NCI-H748 treated with DMSO at 0.1 percent for 48 hours (cell line): Measurements from ENCODE around the gene RGS12.

Source experiments
- DNase-seq: peaks from one replicate; lab custom pipeline; 2025; lab: John Stamatoyannopoulos, UW

RGS12 gene

DNA sequence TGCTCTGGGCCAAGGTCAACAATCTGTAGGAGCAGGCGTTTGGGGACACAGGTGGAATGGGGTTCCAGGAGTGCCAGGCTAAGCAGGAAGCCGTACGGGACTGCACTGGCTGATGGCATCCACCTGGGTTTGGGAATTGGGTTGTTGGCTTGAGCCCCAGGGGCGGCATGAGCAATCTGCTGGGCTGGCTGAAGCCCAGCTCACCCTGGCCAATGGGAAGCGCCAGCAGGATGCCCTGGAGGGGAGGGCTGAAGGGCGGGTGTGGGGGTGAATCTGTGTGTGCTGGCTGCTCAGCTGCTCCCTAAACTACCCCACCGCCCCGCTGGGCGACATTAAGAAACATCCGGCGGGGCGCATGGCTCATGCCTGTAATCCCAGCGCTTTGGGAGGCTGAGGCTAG is 8.9 kb upstream of the RGS12 start:
- DNase-seq = no peak

DNA sequence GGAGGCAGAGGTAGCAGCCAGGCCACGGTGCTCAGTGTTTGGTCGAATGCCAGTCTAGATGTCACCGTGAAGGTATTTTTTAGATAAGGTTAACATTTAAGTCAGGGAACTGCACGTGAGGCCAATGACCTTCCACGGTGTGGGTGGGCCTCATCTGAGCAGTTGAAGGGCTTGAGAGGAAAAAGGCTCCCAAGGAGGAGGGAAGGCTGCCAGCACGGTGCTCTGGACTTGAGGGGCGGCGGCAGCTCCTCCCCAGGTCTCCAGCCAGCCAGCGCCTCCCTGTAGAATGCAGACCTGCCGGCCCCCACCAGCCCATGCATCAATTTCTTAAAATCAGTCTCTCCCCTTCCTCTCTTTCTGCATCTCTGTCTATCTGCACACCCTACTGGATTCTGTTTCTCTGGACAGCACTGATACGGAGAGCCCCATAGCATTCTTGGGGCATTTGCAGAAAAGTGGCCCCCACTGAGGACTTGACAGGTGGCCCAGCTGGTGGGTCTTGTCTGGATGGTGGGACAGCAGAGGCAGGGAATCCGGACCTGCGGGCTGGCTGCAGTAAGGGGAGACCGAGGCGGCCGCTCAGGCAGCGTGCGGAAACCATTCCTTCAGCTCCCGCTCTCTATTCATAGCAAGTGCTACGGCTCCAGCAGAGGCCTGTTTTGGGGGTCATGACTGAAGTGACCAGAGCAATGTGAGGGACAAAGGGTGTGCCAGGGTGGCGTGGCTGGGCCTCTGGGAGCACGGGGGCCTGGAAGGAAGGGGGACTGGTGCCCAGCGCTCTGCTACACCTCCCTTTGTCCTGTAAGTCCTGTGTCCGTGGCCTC is 7.9 kb upstream of the RGS12 start:
- DNase-seq = no peak

DNA sequence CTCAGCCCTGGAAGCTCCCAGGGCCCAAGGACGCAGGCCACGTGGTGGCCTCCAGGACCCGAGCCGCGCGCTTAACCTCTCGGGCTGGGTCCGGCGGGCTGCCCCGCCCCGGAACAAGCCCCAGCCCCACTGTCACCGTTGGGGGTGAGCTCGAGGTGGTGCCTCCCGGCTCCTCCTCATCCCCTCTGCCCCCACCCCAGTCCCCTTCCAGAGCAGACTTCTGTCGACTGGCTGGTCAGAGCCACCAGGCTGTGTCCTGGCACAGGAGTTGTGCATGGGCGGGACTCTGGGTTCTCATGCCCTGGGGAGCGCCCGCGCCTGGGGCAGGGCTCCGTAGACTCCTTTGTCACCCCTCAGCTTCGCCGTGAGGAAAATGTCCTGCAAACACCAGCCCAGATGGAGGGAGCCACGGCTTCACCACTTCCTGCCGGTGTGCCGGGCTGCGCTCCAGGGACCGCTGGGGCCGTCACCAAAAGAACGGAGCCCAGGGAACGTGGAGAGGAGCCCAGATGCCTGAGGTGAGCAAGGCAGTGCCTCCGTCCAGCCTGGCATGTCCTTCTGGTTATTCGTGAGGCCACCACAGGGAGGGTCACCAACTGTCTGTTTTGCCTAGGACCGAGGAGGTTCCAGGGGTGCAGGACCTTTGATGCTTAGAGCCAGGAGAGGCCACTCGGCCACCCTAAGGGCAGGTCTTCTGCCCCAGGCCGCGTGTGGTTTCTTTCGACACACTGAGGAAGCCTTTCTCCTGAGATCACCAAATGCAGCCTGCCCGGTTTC is 7.1 kb upstream of the RGS12 start:
- DNase-seq = no peak

DNA sequence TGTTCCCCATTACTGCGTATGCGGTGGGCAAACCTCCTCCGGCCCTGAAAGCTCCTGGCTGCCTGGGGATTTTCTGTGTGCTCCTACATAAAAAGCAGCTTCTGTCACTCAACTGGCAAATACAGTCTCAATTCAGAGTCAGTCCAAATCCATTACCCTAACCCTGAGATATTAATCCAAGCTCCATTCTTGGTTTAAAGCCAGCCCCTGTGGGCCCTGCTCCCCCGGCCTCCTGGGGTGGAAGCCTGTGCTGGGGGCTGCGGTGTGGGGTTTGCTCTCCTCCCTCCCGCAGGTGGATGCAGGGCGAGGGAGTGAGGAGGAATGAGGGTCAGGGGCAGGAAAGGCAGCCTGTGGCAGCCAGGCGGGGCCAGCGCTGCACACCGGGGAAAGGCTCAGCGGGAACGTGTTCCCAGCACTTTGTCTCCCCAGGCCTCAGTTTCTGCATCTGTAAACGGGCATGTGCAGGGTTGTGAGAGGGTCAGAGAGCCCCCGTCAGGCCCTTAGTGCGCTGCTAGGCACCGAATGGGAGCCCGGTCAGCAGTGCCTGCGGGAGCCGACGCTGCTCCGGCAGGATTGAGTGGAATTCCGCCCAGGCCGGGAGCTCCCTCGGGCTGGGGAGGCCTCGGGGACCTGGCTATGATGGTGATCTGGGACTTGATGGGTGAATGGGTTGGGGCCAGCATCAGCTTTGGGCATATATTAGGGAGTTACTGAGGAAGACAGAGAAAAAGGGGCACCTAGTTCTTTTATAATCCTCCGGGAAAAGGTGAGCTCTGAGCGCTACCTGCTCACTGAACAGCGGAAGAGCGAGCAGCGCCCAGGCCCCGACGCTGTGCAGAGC is 6.3 kb upstream of the RGS12 start:
- no peak for DNase-seq

DNA sequence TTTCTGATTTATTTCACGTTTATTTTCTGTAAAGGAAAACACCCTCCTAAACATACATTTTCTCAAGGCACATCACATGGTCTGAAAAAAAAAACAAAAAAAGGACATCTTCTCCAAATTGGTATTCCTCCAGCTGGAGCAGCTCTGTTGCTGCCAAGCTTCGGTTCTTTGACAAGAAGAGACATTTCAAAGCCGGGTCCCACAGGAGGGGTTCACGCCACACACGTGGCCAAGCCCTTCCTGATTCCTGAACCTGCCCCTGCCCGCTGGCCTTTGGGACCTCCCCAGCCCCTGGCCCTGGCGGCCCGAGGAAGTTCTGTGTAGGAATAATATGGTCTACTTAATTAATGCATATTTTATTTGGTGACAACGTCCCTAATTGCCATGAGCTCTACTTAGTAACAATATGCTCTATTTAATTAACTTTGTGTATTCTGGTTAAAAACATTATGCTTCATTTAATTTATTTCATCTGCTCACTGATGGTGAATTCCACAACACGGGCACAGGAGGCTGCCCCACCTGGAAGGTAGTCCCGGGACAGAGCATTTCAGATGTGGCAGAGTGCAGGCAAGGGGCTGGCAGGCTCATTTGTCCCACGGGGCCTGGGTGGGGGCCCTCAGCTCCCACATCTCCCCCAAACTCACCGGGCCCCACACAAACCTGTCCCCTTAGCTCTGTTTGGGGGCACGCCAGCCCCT is 5.4 kb upstream of the RGS12 start:
- no peak for DNase-seq

DNA sequence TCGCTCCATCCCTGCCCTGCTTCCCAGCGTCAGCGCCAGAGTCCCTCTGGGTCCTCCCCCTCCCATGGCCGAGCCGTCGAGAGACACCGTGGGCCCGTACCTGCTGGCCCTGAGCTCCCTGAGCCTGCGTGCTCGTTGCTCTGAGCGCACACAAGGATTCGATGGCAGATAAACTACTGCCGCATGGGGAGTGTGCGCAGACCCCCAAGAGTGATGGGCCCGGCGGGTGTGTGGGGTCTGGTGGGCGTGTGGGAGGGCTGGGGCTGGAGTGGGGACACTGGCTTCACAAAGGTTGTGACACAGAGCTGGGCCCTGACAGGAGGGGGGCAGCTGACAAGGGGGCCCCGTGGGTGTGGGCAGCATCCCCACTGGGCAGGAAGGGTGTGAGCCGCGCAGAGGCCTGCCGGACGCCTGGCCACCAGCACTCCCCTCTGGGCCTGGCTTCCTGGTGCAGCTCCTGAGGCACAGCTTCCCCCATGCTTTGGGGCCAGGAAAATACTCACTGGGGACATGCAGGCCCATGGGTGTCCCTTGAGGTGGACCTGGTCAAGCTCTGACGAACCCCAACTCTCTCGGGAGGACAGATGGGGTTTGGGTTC is 4.8 kb upstream of the RGS12 start:
- no peak for DNase-seq

DNA sequence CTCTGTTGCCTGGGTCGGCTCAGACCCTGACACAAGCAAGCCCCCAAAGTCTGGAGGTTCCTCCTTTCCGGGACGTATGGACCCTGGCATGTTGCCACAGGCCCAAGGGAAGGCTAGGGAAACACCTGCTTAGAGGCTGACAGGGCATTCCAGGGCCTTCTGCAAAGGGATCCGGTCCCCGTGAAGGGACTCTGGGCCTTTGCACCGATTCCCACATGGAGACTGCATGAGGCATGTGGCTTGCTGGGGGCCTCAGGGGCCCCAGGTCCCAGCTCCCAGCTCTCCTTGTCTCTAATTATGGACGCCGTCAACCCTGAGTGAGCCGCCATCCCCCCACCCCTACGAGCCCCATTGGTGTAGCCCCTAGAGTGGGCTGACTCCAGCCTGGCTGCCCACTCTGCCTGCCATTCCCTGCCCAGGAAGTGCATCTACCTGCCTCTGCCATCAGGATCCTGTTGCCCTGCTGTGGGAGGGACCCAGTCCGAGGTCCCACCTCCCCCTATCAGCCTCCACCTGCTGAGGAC is 4.2 kb upstream of the RGS12 start:
- DNase-seq = no peak

DNA sequence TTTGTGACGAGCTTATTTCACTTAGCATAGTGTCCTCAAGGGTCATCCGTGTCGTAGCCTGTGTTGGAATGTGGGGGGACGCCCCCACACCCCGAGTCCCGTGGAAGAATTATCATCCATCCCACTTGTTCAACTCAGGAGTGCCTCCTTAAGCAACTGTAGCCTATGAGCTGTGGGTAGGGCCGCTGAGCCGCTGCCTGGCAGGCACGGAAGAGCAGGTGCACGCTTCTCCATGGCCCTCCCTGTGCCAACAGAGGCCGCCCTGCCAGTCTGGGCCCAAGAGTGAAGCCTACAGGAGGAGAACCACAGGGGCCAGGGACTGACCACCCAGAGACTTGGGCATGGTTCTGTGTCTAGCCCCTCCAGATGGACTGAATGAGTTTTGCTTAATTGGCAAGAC is 2.3 kb upstream of the RGS12 start:
- DNase-seq = no peak

DNA sequence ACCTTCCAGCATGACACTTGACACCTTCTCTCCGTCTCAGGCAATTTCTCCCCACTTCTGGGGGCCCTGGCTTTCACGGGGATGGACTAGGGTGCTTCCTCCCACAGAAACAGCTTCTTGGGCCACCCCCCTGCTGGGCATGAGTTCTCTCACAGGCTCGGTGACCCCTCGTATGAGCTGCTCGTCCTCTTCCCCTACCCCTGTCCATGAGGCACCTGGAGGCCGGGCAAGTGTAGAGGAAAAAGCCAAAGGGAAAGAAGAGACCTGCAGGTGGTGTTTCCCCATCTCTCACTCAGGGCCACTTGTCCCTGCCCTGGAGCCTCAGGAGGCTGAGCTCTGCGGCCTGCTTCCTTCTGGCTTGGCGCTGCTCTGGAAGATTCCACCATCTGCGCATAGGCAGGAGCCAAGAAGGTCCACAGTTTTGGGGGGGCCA is 1.9 kb upstream of the RGS12 start:
- no peak for DNase-seq

DNA sequence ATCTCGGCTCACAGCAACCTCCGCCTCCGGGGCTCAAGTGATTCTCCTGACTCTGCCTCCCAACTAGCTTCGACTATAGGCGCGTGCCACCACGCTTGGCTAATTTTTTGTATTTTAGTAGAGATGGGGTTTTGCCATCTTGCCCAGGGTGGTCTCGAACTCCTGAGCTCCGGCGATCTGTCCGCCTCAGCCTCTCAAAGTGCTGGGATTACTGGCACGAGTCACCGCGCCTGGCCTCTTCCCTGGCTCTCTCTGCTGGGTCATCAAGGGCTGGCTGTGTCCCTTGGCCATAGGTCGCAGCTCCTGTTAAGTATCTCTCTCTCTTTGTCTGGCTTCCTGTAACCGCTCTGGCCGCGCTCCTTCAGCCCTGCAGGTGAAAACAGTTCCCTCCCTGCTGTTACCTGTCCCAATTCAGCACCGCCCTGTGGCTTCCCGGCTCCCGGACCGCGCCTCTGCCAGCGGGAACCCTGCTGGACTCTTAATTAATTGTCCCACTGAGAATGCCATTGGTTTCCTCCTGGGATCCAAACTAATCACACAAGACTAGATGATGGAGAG is 1.3 kb upstream of the RGS12 start:
- DNase-seq = no peak

DNA sequence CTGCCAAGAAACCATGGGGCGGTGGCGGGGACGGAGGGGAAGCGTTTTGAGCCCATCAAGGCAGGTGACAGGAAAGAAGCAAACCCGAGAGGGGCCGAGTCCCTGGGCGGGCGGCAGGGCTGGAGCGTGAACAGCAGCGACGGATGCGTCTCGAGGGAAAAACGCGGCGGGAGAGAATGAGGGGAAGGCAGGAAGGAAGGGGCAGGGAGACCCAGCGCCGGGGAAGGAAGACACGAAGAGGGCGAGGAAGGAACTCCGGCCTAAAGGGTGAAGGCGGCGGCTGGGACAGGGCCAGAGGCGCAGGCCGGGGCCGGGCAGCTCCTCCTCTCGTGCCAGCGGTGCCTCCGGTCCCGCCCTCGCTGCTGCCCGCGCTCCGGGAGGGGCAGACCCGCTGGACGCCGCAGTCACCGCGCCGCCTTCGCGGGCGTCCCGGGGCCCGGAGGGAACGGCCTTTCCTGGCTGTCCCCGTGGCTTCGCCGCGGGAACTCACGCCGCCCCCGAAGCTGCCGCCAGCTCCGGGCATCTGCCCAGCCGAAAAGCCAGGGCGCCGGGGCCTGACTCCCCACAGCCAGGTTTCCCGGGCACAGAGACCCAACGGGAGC is 751 bp upstream of the RGS12 start:
- DNase-seq = no peak

DNA sequence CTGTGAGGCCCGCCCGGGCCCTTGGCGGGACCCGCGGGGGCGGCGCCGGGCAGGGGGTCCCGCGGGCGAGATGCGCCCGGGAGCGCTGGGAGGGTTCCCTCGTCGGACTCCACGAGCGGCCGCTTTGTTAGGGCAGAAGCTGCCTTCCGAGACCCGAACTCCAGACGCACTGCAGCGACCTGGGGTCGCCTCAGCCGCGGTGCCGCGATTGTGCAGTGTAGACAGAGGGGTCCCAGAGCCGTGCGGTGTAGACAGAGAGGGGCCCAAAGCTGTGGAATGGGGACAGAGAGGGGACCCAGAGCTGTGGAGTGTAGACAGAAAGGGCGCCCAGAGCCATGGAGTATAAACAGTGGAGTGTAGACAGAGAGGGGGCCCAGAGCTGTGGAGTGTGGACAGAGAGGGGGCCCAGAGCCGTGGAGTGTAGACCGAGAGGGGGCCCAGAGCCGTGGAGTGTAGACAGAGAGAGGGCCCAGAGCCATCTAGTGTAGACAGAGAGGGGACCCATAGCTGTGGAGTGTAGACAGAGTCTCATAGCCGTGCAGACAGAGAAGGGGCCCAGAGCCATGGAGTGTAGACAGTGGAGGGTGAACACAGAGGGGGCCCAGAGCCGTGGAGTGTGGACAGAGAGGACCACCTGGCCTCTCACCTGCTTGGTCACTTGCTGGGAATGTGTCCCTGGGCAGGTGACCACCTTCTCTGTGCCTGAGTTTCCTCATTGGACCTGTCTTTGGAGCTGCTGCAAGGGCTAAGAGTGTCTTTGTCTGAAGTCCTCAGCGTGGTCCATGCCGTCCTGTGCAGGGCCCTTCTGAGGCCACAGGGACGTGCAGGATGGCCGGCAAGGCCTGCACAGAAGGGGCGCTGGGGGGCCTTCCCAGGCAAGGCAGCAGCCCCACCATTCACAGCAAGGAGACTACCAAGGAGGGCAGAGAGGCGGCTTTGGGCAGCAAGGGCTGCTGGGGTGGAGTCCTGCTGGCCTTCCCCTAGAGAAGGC is 875 bp downstream of the RGS12 start:
- DNase-seq = no peak

DNA sequence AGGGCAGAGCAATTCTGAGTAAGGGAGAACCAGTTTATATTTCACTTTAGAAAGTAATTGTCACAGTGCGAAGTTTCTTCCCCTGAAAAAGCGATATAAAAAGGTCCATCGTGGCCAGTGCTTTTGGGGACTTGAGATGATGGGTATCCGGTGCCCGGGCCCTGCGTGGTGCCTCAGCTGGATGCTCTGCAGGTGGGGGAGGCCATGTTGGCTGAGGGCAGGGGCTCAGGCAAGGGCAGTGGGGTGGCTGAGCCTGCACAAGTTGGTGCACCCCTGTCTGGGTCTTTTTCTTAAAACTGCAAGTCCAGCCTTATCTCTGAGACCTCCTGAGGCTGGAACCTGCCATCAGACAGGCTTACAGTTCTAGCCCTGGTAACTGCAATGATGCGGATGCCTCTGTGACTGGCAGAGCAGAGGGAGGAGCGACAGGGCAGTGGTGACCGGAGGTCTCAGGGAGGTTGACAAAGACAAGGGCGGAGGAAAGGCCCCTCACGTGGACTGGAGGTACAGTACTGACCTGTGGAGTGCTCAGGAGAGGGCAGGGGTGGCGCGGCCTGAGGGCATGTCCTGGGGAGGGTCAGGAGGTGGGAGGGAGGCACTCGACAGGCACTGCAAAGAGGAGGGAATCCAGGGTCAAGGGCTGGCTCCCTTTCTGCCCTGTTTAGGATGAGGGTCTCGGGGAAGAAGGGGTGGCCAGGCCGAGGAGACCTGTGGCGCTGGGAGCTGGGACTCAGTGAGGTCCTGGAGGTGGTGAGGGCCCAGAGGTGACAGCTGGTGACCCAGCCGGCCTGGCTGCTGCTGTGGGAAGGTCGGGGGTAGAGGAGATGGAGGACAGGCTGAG is 1.8 kb downstream of the RGS12 start:
- DNase-seq = no peak

DNA sequence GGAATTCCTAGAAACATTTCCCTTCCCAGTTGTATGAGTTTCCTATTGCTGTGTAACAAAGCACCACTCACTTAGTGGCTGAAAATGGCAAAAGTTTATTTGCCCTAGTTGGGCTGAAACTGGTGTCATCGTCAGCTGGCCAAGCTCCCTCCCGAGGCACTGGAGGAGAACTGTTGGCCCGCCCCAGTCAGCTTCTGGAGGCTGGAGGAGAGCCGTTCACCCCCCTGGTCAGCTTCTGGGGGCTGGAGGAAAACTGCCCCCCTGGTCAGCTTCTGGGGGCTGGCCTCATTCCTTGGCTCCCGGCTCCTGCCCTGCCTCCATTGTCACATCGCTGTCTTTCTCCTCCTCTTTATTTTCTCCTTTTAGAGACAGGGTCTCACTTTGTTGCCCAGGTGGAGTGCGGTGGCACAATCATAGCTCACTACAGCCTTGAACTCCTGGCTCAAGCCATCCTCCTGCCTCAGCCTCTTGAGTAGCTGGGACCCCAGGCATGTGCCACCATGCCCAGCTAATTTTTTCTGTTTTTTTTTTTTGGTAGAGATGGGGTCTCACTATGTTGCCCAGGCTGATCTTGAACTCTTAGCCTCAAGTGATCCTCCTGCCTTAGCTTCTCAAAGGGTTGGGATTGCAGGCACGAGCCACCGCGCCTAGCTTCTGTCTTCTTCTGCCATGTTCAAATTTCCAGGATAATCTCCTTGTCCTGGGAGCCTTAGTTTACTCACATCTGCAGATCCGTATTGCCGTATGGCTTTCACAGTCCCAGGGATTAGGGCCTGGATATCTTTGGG is 3.2 kb downstream of the RGS12 start:
- DNase-seq = no peak

DNA sequence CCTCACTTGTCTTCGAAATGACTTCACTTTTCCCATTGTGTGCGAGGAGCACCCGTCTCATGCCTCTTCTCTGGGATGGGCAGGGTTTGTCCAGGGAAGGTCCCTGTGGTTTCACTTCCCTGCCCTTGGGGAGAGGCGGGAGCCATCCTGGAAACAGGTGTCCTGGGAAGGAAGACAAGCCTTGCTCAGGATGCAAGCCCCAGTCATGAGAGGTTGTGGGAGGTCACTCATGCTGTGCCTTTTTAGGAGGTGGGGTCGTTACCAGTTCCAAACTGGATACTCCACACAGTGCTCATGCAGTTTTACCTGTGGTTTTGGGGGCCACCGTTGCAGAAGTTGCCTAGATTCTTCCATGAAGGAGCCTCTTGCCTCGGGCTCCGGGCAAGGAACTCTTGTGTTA is 3.8 kb downstream of the RGS12 start:
- no peak for DNase-seq

DNA sequence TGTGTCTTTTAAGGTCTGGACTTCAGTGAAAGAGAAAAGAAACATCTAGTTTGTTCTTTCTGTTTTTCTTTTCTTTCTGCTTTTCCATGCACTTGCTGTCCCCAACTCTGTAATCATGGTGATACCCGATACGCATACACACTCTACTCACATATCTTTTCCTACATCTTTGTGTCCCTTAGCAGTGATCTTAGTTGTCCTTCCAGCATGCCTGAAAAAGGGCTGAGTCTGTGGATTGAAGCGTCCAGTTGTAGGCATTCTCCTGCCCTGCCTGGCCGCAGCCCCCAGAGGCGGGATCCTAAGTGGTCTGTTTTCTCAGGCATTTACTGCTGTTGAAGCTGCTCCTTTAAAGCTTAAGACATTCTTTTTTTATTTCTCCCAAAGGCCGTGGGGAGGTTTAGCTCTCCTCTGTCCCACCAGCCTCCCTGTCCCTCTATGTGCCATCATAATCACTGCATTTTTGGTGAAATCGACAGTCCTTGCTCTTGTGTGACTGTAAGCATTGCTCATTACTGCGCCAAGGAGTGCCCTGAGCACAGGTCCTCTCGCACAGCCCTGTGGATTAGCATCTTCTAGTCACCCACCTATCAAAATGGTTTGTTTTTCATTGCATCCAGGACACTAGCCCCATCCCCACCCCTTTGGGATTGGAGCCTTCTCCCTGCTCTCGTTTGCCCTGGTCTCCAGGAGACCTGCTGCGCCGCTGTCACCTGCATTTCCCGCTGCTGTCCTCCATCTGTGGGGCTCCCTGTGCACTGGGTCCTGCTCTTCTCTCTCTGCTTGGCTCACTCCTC is 4.4 kb downstream of the RGS12 start:
- DNase-seq = no peak
